Posterior cingulate gyrus (tissue), 11 donors: ENCODE data around the gene AVL9.
"Not testable (repeated sequence)": the region's sequence is repeated elsewhere in the genome, so short reads cannot be mapped to it uniquely, and the experiment has no call there.

Experiments
- DNase-seq, 10 donors: peaks; one replicate each; pipeline versions ENCODE4 v3.0.0 to v3.0.0-alpha.2; 2020 to 2021; ENCODE audit warnings: mixed read lengths in 3 of 10
- intact Hi-C: fragments of 100-400 bp; cut with DNase I; formaldehyde crosslinking; loops from one replicate; pipeline ENCODE4 v1.15.1; 2023

The AVL9 gene

DNA sequence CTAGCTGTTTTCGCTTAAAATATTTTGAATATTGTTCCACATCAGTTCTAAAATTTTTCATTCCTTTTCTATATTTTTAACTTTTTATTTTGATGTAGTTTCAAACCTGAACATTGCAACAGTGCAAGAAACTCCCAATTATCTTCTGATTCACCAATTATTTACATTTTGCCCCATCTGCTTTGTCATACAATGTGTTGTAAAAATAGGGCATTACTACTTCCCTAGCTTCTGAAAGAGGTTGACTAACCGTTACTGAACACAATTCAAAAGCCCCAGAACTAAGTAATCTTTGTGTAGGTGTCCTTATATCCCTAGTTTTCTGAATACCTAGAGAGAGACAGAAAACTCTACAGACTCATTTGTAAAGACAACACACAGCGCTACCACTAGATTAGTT lies 86.7 kb downstream of the AVL9 start:
- no peak for DNase-seq
- intact Hi-C loops = no loop called here

DNA sequence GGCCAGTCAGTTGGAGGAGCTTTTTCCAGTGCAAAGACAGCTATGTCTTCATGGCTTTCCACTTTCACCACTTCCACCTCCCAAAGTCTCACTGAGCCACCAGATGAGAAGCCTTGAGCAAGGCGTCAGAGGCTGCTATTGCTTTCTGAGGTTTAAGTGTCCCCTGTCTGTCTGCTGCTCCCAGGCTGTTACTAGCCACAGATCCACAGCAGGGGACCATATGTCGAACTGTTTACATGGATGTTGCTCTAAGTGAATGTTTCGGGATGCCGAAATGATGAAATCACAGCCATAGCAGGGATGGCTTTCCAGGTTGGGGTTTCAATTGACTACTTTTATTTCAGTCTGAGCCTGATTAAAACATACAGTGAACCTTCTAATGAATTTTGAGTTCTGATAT lies 88.5 kb downstream of the AVL9 start:
- no peak for DNase-seq
- intact Hi-C loops = no loop called here

DNA sequence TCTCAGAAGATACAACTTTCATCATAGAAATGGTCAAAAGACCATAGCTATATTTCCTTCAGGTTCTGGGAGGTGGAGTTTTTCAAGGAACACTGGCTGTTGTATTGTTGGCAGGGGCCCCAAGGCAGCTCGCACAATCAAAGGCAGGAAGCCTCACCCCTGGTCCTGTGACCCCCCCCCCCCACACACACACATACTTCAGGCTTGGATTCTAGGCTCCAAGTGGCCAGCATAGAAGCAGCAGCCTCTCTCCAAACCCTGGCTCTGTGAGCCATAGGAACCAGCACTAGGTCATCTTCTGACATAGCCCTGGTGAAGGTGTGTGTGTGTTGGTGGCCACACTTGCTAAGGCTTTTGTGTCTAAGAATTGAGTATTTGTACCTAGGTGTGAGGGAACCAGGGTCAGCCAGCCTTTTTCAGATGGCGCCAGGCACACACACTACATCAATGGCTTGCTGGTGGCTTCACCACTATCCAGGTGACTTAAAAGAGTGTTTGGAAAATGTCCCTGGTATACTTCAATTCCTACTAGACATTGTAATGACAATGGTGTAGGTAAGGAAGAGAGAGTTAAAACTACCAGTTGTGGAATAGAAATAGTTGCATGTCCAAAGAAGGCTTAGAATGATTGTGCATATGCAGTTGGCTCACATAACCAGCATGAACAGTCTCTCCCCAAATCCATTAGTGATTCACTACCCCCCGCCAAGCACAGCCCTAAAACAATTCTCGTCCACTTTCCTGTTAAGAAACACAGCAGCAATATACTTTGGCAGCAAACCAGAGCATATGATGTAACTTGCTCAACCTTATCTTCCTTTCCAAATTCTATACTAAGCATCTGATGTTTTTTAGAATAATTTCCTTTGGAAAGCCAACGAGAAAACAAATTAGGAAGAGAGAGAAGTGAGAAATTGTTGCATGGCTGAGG lies 91.3 kb downstream of the AVL9 start:
- intact Hi-C loops = no loop called here
- no peak for DNase-seq

DNA sequence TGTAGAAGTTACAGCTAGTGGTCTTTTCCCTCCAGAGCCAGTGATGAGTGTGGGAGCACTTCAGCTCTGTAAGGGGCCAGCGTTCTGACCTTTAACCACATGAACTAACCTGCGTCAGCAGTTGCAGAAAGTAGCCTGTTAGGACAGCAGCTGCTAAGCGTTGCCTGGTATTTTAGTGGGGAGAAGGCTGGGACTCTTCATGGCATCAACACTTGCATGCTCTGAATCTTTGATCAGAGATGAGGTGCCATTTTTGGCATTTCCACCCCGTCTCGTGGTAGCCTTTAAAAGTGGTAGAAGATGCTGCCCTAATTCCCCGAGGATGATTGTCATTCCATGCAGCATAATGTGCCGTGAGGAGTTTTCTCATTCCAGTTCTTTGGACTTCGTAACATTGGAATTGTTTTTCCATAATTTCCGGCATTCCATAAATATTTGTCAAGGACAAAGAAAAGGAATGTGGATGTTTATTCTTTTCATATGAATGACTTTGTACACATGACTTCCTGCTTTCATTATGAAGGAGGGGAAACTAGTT lies 92.2 kb downstream of the AVL9 start:
- DNase-seq = no peak
- intact Hi-C loops = no loop called here

DNA sequence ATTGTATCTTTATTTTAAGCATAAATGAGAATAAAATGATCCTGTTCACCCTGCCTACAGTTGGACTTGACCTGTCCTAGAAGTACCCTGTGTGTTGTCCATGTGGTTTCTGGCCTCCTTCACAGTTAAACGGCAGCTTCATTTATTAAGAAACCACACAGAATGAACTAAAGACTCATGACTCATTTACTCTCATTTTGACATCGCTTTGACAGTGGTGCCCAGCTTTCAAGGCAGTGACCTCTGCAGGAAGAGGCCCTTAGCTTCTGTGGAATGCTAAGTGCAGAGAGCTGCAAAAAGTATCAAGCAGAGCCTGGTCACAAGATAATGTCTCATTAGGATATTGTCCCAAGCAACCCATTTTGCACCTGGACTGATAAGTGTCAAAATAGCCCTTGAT lies 93.4 kb downstream of the AVL9 start:
- intact Hi-C loops = no loop called here
- DNase-seq = no peak

DNA sequence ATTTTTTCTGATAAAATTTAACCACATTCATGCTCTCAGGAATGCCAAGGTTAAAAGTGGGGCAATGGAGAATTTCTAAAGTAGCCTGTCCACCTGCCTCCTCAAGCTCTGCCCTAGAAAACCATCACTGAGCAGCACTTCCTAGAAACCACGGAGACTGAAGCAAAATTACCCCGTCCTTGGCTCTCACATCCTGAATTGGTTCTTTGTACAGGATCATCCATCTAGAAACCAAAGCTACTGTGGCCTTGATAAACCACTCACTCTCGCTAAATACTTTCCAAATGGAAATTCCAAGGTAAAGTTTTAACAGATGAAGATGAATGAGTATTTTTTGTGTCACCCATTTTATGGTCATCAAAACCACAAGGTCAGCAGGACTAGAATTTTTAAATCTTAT lies 96.6 kb downstream of the AVL9 start:
- intact Hi-C loops = no loop called here
- no peak for DNase-seq

DNA sequence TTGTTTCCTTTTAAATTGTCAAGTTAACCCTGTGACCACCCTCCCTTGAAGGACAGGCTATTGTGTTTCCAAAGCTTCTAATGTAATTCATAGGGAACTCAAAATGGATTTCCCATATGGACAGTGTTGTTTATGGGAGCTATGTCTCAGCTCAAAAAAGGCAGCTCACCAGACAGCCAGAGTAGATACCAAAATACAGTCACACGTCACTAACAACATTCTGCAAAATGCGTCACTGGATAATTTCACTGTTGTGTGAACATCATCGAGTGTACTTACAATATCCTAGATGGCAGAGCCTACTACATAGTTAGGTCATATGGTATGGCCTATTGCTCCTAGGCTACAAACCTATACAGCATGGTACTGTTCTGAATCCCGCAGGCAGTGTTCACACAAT lies 97.4 kb downstream of the AVL9 start:
- DNase-seq = no peak
- intact Hi-C loops = no loop called here

DNA sequence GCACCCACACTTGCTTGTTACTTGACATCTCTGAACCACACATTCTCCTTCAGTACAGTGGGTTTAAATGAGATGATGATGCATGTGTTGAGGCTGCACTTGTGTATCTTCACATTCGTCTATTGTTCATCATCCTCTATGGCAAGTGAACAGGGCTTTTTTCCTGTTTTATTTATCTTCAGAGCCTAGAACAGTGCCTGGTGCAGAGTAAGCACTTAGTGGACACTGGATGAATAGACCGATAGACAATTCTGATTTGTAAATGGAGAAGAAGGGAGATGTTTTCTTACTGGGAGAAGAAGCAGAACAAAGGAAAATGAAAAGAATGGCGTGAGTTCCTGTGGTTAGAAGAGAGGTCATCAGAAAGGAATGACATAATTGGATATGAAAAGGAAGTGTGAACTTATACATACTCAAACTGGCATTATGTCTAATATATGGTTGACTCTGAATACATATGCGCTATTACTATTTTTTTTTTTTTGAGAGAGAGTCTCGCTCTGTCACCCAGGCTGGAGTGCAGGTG lies 99.7 kb downstream of the AVL9 start:
- intact Hi-C loops = no loop called here
- no peak for DNase-seq

DNA sequence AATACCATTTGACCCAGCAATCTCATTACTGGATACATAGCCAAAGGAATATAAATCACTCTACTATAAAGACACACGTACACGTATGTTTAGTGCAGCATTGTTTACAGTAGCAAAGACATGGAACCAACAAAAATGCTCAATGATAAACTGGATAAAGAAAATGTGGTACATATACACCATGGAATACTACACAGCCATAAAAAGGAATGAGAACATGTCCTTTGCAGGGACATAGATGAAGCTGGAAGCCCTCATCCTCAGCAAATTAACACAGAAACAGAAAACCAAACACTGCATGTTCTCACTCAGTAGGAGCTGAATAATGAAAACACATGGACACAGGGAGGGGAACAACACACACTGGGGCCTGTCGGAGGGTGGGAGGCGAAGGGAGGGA lies 105.9 kb downstream of the AVL9 start:
- DNase-seq, intact Hi-C loops: not testable (repeated sequence)

DNA sequence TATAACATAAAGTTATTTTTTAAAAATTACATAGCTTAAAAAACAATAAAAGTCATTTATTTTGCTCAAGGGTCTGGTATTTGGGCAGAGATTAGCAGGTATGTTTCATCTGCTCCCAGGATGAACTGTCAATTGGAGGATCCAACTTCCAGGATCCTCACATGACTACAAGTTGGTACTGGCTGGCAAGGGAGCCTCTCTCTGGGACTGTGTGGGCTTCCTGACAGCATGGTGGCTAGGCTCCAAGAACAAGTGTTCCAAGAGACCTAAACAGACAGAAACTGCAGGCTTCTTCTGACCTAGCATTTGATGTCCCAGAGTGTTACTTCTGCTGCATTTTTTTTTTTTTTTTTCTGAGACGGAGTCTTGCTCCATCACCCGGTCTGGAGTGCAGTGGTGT lies 107.2 kb downstream of the AVL9 start:
- intact Hi-C loops = no loop called here
- DNase-seq = peak in 1 of 10 donors; percentile 29

DNA sequence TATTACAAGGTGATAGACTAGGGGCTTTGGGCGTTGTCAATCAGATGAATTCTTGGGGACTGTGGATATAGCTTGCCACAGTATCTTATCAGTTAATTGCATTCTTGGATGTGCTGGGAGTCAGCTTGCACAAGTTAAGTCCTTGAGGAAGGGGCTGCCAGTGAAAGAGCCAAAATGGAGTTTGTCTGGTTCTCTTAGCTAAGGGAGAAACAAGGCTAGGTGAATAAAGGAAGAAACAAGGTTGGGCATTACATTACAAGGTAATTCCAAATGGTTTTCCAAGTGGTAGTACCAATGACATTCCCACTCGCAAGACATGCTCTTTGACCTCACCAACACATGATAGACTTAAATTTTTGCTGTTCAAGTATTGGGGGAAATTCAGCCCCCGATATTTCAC lies 108.2 kb downstream of the AVL9 start:
- DNase-seq, intact Hi-C loops: not testable (repeated sequence)

DNA sequence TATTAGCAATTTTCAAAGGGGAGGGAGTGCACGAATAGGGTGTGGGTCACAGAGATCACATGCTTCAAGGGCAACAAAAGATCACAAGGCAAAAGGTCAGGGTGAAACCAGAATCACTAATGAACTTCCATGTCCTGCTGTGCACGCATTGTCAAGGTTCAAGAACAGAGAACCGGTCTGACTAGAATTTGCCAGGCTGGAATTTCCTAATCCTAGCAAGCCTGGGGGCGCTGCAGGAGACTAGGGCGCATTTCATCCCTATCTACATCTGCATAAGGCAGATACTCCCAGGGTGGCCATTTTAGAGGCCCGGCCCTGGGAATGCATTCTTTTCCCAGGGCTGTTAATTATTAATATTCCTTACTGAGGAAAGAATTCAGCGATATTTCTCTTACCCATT lies 108.8 kb downstream of the AVL9 start:
- intact Hi-C loops, DNase-seq: not testable (repeated sequence)

DNA sequence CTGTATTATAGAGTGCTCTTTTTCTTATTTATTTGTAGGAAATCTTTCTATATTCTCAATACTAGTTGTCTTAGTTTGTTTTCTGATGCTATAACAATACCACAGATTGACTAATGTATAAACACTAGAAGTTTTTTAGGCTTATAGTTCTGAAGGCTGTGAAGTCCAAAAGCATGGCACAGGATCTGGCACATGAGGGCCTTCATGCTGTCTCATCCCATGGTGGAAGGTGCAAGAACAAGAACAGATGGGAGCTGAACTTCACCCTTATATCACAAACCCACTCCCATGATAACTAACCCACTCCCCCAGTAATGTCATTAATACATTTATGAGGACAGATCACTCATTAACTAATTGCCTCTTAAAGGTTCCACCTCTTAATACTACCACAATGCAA lies 109.7 kb downstream of the AVL9 start:
- no peak for DNase-seq
- intact Hi-C loops = no loop called here

DNA sequence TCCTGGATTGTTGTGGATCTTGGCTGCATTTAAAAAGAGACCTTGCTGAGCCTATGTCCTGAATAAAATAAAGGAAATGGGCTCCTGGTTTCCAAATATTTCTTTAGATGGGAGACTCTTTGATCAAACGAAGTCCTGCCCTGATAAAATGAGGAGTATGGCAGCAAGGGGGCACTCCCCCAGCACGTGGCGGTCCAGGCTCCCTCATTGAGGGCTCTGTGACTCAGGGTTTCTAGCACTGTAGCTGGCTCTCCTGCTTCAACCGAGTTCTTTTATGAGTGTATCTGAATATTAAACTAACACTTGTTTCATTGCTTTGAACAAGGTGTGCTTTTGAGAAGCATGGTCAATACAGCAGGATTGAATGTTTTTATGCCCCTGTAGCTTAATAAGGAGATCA lies 114.2 kb downstream of the AVL9 start:
- no peak for DNase-seq
- intact Hi-C loops = no loop called here

DNA sequence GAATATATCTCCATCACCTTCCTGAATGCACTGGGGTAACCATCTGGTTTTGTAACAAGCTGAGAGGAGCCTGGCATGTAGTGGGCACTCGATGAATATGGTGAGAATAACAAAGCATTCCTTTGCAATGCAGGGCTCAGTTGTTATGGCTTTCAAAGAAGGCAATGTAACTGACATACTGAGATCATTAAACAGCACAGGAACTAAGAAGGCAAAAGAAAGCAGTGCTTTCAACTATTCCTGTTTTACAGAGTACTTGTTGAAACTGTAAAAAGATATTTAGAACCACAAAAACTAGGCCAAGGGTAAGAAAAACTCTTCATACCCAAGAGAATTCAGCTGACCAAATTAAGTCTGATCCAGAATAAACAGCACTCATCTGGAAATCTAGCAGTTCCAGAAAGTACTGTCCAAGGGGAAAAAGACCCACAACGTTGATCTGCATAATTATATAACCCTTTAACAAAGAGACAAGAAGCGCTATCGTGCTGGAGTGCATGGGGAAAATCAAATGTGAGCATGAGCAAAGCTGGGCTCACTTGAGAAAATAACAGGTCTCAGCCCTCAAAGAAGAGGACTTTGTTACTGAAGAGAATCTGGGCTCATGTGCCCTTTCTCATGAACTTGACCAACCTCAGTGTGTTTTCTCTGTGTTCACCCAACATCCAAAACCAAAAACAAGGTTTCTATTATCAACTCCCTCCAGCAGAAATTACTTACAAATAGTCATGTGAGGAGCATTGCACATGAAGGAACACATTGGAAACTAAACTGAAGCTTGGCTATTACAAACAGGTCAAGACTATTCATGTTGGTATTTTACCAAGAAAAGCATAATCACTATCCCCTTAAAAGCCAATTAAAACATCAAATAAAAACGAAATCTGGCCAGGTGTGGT lies 116.2 kb downstream of the AVL9 start:
- DNase-seq = no peak
- intact Hi-C loops = no loop called here

DNA sequence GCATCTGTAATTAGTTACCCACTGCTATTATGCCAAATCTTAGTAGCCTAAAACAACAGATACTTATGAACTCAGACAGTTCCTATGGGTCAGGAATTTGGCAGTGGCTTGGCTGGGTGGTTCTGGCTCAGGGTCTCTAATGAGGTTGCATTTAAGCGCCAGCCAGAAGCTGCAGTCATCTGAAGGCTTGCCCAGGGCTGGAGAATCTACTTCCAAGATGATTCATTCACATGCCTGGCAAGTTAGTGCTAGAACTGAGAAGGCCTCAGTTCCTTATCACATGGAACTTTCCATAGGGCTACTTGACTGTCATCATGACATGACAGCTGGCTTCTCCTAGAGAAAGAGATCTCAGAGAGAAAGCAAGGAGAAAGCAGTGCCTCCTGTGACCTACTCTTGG lies 121.3 kb downstream of the AVL9 start:
- no peak for DNase-seq
- intact Hi-C loops = no loop called here

DNA sequence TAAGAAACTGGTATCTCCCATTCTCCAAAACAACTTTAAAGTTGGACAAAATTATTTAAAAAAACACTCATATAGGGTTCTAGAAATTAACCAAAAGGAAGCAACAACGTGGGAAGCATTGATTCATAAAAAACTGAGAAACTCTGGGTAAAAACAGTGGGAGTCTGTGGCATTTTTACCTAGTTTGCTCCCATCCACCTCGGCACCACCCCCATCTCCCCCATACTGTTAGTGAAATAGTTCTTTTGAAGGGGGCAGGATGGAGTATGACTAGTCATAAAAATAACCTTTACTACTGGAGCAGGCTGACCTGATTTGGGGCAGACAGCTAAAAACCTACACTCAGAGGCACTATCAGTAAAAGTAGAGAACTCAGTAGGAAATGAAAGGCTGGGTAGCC lies 123.2 kb downstream of the AVL9 start:
- DNase-seq = no peak
- intact Hi-C loops = no loop called here

DNA sequence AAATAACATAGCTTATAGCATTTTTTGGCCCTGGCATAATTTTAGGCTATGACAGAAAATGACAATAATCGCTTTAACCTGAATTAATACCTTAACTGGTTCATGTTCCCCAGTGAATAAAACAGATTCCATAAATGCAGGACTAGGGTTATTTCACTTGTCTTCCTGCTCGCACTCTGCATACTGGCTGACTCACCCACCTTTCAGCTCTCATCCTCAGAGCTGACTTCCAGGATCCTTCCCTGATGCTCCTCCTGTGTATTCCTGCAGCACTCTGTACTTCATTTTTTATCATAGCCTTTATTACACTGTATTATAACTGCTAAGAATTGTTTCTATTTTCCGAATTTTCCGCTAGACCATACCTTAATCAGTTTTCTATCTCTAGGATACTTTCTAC lies 123.7 kb downstream of the AVL9 start:
- intact Hi-C loops = no loop called here
- no peak for DNase-seq

DNA sequence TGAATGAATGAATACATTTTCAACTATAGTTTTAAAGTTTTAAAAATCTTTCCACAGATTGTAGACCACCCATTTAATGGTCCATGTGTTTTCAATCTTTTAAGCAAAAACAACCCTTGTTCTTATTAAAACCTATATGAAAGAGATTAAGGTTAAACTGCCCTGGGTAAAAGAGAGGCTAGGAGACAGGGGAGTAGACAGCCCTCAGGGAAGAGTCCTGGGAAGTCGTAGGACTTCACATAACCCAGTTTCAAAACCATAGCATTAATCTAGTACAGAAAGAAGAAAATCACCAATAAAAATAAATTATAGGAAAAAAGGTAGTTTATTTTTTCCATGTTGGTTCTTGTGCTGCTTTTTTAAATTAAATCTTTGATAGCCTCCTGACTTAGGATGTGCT lies 124.1 kb downstream of the AVL9 start:
- intact Hi-C loops, DNase-seq: not testable (repeated sequence)

DNA sequence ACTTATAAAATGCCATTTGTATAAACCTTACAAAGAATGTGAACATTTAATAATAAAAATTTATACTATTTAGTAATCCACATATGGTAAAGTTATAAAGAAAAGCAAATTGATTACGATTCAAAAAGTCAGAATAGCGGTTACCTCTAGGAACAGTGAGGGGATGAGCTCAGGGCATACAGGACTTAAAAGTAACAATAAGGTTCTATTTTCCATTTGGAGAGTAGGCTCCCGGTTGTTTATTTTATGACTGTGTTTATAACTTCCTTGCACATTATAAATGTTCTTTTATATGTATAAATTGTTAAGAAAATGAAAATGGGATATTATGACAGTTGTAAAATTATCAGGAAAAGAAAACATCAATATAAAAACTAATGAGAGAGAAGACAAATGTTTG lies 135.7 kb downstream of the AVL9 start:
- intact Hi-C loops = no loop called here
- no peak for DNase-seq
